GM23338 (cell line): Measurements from ENCODE around the gene ARHGEF16. TPM values are rescaled to one million over a fixed set of nuclear protein-coding genes. Genes with fewer than 3 reads are reported as not detected.

Experiments
- ATAC-seq: fragments of 200-7000 bp; cut with Tn5 transposase; 3 replicates; pipeline ENCODE4 v1.9.1; 2020
- DNase-seq: peaks from one replicate; pipeline ENCODE4 v3.0.0-alpha.2; 2015; ENCODE audit warnings: low spot score
- H2AFZ ChIP-seq: fragments of 200-600 bp; sonication (generic); 2 replicates; pipeline ENCODE4 v1.8.0; 2016; ENCODE audit warnings: antibody characterized with exemption, mild to moderate bottlenecking, moderate library complexity
- H3F3A ChIP-seq: fragments of 200-600 bp; sonication (generic); replicated peaks from 2 replicates; pipeline ENCODE4 v1.8.0; 2017; ENCODE audit warnings: antibody characterized with exemption, mixed run types, low read depth
- H3K27ac ChIP-seq: fragments of 200-600 bp; sonication (generic); 2 replicates; pipeline ENCODE4 v1.6.1; 2016; ENCODE audit warnings: low read depth
- H3K27me3 ChIP-seq: fragments of 200-600 bp; sonication (generic); 2 replicates; pipeline ENCODE4 v1.8.0; 2016; ENCODE audit warnings: mild to moderate bottlenecking, mixed run types, moderate library complexity; ENCODE audit not compliant: insufficient read depth
- H3K36me3 ChIP-seq: fragments of 200-600 bp; sonication (generic); 2 replicates; pipeline ENCODE4 v1.8.0; 2016; ENCODE audit warnings: mild to moderate bottlenecking; ENCODE audit not compliant: insufficient read depth
- H3K4me1 ChIP-seq: fragments of 200-600 bp; sonication (generic); 2 replicates; pipeline ENCODE4 v1.8.0; 2016; ENCODE audit warnings: mild to moderate bottlenecking, moderate library complexity; ENCODE audit not compliant: insufficient read depth
- H3K4me2 ChIP-seq: fragments of 200-600 bp; sonication (generic); 2 replicates; pipeline ENCODE4 v1.7.1; 2017; ENCODE audit warnings: mixed run types
- H3K4me3 ChIP-seq: fragments of 200-600 bp; sonication (generic); 2 replicates; pipeline ENCODE4 v1.6.1; 2016; ENCODE audit warnings: mixed run types
- H3K79me2 ChIP-seq: fragments of 200-600 bp; sonication (generic); replicated peaks from 2 replicates; pipeline ENCODE4 v1.8.0; 2017; ENCODE audit warnings: mild to moderate bottlenecking; ENCODE audit not compliant: insufficient read depth
- H3K9me2 ChIP-seq: fragments of 200-600 bp; sonication (generic); 2 replicates; pipeline ENCODE4 v1.8.0; 2017; ENCODE audit not compliant: insufficient read depth
- H4K20me1 ChIP-seq: fragments of 200-600 bp; sonication (generic); replicated peaks from 2 replicates; pipeline ENCODE4 v1.8.0; 2017; ENCODE audit warnings: mild to moderate bottlenecking; ENCODE audit not compliant: insufficient read depth
- H3K27ac Mint-ChIP-seq: 2 replicates; pipeline ENCODE4 v1.8.0; 2020; ENCODE audit warnings: inconsistent platforms, mild to moderate bottlenecking, moderate library complexity, mixed read lengths
- H3K27me3 Mint-ChIP-seq: 3 replicates; pipeline ENCODE4 v1.8.0; 2022; ENCODE audit warnings: low read depth, mild to moderate bottlenecking, moderate library complexity, mixed read lengths, inconsistent platforms; ENCODE audit not compliant: insufficient read depth, poor library complexity
- H3K36me3 Mint-ChIP-seq: 3 replicates; pipeline ENCODE4 v1.8.0; 2021; ENCODE audit warnings: low read depth, mild to moderate bottlenecking, inconsistent platforms, moderate library complexity, mixed read lengths
- H3K4me1 Mint-ChIP-seq: 3 replicates; pipeline ENCODE4 v1.8.0; 2020; ENCODE audit warnings: mild to moderate bottlenecking, inconsistent platforms, mixed read lengths
- H3K4me3 Mint-ChIP-seq: 3 replicates; pipeline ENCODE4 v1.8.0; 2021; ENCODE audit warnings: moderate library complexity, mild to moderate bottlenecking, inconsistent platforms, mixed read lengths
- H3K9me3 Mint-ChIP-seq: 3 replicates; pipeline ENCODE4 v1.8.0; 2020; ENCODE audit warnings: moderate library complexity, mild to moderate bottlenecking, inconsistent platforms, mixed read lengths
- CREB1 ChIP-seq: fragments of 250-450 bp; sonication (Bioruptor Pico); IDR thresholded peaks from 2 replicates; pipeline ENCODE4 v1.5.0; 2020; ENCODE audit warnings: low read depth, mild to moderate bottlenecking, moderate library complexity
- CTCF ChIP-seq, 2 experiments: fragments of 200-600 bp in 1 of 2; sonication (generic) in 1 of 2; conservative IDR thresholded peaks; 2 replicates each; pipeline versions ENCODE4 v1.5.1 to v1.6.1; 2016 to 2017; ENCODE audit warnings: antibody characterized with exemption in 2 of 2, low read depth in 2 of 2, mild to moderate bottlenecking in 2 of 2, moderate library complexity in 1 of 2
- ETS1 ChIP-seq: IDR thresholded peaks from 2 replicates; pipeline ENCODE4 v1.6.1; 2016; ENCODE audit warnings: antibody characterized with exemption
- EZH2 ChIP-seq: fragments of 200-600 bp; sonication (generic); IDR thresholded peaks from one replicate; pipeline ENCODE4 v1.8.0; 2017; ENCODE audit warnings: antibody characterized with exemption, mild to moderate bottlenecking, low read depth; ENCODE audit not compliant: unreplicated experiment
- EZH2phosphoT487 ChIP-seq: fragments of 200-600 bp; sonication (generic); IDR thresholded peaks from one replicate; pipeline ENCODE4 v1.8.1; 2018; ENCODE audit warnings: antibody characterized with exemption; ENCODE audit not compliant: unreplicated experiment
- JUNB ChIP-seq: IDR thresholded peaks from one replicate; pipeline ENCODE4 v1.6.1; 2016; ENCODE audit warnings: antibody characterized with exemption; ENCODE audit not compliant: unreplicated experiment
- NANOG ChIP-seq: IDR thresholded peaks from 2 replicates; pipeline ENCODE4 v1.6.1; 2016; ENCODE audit warnings: antibody characterized with exemption, borderline replicate concordance
- POLR2AphosphoS5 ChIP-seq: IDR thresholded peaks from 2 replicates; pipeline ENCODE4 v1.6.1; 2016; ENCODE audit warnings: antibody characterized with exemption, low read depth
- STAT1 ChIP-seq: IDR thresholded peaks from one replicate; pipeline ENCODE4 v1.6.1; 2016; ENCODE audit warnings: antibody characterized with exemption; ENCODE audit not compliant: unreplicated experiment
- ZNF114 ChIP-seq: fragments of 250-450 bp; sonication (Bioruptor Pico); IDR thresholded peaks from 2 replicates; pipeline ENCODE4 v1.5.0; 2020; ENCODE audit warnings: mild to moderate bottlenecking, moderate library complexity
- ZNF331 ChIP-seq: fragments of 250-450 bp; sonication (Bioruptor Pico); IDR thresholded peaks from 2 replicates; pipeline ENCODE4 v1.5.0; 2020; ENCODE audit warnings: low read depth, mild to moderate bottlenecking, moderate library complexity
- polyA plus RNA-seq: library from polyadenylated mRNA; unstranded; fragments of >200 nt; fragmentation: Nextera tagmentation; extraction: Ambion mirVana; gene quantifications from 2 replicates; pipeline ENCODE4 v1.2.1, GENCODE V29; 2016
- total RNA-seq: library from RNA; depleted of rRNA; stranded (reverse); fragments of >200 nt; shearing (Covaris generic); gene quantifications from 2 replicates; pipeline ENCODE4 v1.2.3, GENCODE V29; 2014
- TF ChIP-seq, protein P1 (sequence below): fragments of 250-450 bp; sonication (Bioruptor Pico); IDR thresholded peaks from 2 replicates; pipeline ENCODE4 v1.5.0; 2020; ENCODE audit warnings: mild to moderate bottlenecking, moderate library complexity
- TF ChIP-seq, protein P2 (sequence below): IDR thresholded peaks from one replicate; pipeline ENCODE4 v1.6.1; 2018; ENCODE audit warnings: antibody characterized with exemption; ENCODE audit not compliant: unreplicated experiment

ARHGEF16 gene
- total and polyA plus RNA-seq, 2 experiments from 2014 or later, result 12.2 to 29.3 TPM

DNA sequence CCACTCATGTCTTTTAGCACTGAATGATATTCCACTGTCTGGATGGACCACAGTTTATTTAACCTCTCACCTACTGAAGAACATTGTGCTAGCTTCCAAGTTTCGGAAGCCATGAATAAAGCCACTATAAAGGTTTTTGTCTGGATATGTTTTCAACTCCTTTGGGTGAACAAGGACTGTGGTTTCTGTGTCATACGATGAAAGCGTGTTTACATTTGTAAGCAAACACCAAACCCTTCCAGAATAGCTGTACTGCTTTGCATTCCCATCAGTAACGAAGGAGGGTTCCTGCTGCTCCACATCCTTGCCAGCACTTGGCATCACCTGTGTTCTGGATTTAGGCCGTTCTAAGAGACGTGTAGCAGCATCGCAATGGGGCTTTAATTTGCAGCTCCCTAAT is 10.7 kb upstream of the ARHGEF16 start:
- no peak overlapping the region for H3K27ac ChIP-seq
- Mint-ChIP-seq H3K4me3 (no peak overlapping the region), H3K27ac (no peak overlapping the region), H3K36me3 (no peaks in the 10 kb centered on the region), H3K4me1 (peaks cover 10% of the 10 kb centered on the region), H3K27me3 (peaks cover 10% of the 10 kb centered on the region), H3K9me3 (no peaks in the 10 kb centered on the region)
- H3K4me2 ChIP-seq, result no peak overlapping the region
- H3K4me3 ChIP-seq, result no peak overlapping the region
- no peaks in the 10 kb centered on the region for H3K36me3 ChIP-seq
- H4K20me1 ChIP-seq, result no peaks in the 10 kb centered on the region
- no peak for DNase-seq
- H3K9me2 ChIP-seq, result no peaks in the 10 kb centered on the region
- H3K27me3 ChIP-seq, result no peaks in the 10 kb centered on the region
- TF ChIP-seq EZH2phosphoT487 (no peak), ZNF331 (CRISPR knock-in tag) (no peak), CTCF (conservative IDR thresholded peaks at IDR 0.05; ENCODE audit: low read depth in 2 of 2) (no peak), POLR2AphosphoS5 (no peak), EZH2 (no peak), STAT1 (no peak), CREB1 (CRISPR knock-in tag) (no peak), JUNB (no peak), NANOG (no peak), ETS1 (no peak), ZNF114 (CRISPR knock-in tag) (no peak)
- TF ChIP-seq, protein P1, sequence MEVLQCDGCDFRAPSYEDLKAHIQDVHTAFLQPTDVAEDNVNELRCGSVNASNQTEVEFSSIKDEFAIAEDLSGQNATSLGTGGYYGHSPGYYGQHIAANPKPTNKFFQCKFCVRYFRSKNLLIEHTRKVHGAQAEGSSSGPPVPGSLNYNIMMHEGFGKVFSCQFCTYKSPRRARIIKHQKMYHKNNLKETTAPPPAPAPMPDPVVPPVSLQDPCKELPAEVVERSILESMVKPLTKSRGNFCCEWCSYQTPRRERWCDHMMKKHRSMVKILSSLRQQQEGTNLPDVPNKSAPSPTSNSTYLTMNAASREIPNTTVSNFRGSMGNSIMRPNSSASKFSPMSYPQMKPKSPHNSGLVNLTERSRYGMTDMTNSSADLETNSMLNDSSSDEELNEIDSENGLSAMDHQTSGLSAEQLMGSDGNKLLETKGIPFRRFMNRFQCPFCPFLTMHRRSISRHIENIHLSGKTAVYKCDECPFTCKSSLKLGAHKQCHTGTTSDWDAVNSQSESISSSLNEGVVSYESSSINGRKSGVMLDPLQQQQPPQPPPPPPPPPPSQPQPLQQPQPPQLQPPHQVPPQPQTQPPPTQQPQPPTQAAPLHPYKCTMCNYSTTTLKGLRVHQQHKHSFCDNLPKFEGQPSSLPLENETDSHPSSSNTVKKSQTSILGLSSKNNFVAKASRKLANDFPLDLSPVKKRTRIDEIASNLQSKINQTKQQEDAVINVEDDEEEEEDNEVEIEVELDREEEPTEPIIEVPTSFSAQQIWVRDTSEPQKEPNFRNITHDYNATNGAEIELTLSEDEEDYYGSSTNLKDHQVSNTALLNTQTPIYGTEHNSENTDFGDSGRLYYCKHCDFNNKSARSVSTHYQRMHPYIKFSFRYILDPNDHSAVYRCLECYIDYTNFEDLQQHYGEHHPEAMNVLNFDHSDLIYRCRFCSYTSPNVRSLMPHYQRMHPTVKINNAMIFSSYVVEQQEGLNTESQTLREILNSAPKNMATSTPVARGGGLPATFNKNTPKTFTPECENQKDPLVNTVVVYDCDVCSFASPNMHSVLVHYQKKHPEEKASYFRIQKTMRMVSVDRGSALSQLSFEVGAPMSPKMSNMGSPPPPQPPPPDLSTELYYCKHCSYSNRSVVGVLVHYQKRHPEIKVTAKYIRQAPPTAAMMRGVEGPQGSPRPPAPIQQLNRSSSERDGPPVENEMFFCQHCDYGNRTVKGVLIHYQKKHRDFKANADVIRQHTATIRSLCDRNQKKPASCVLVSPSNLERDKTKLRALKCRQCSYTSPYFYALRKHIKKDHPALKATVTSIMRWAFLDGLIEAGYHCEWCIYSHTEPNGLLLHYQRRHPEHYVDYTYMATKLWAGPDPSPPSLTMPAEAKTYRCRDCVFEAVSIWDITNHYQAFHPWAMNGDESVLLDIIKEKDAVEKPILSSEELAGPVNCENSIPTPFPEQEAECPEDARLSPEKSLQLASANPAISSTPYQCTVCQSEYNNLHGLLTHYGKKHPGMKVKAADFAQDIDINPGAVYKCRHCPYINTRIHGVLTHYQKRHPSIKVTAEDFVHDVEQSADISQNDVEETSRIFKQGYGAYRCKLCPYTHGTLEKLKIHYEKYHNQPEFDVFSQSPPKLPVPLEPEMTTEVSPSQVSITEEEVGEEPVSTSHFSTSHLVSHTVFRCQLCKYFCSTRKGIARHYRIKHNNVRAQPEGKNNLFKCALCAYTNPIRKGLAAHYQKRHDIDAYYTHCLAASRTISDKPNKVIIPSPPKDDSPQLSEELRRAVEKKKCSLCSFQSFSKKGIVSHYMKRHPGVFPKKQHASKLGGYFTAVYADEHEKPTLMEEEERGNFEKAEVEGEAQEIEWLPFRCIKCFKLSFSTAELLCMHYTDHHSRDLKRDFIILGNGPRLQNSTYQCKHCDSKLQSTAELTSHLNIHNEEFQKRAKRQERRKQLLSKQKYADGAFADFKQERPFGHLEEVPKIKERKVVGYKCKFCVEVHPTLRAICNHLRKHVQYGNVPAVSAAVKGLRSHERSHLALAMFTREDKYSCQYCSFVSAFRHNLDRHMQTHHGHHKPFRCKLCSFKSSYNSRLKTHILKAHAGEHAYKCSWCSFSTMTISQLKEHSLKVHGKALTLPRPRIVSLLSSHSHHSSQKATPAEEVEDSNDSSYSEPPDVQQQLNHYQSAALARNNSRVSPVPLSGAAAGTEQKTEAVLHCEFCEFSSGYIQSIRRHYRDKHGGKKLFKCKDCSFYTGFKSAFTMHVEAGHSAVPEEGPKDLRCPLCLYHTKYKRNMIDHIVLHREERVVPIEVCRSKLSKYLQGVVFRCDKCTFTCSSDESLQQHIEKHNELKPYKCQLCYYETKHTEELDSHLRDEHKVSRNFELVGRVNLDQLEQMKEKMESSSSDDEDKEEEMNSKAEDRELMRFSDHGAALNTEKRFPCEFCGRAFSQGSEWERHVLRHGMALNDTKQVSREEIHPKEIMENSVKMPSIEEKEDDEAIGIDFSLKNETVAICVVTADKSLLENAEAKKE, result no peak
- TF ChIP-seq, protein P2, sequence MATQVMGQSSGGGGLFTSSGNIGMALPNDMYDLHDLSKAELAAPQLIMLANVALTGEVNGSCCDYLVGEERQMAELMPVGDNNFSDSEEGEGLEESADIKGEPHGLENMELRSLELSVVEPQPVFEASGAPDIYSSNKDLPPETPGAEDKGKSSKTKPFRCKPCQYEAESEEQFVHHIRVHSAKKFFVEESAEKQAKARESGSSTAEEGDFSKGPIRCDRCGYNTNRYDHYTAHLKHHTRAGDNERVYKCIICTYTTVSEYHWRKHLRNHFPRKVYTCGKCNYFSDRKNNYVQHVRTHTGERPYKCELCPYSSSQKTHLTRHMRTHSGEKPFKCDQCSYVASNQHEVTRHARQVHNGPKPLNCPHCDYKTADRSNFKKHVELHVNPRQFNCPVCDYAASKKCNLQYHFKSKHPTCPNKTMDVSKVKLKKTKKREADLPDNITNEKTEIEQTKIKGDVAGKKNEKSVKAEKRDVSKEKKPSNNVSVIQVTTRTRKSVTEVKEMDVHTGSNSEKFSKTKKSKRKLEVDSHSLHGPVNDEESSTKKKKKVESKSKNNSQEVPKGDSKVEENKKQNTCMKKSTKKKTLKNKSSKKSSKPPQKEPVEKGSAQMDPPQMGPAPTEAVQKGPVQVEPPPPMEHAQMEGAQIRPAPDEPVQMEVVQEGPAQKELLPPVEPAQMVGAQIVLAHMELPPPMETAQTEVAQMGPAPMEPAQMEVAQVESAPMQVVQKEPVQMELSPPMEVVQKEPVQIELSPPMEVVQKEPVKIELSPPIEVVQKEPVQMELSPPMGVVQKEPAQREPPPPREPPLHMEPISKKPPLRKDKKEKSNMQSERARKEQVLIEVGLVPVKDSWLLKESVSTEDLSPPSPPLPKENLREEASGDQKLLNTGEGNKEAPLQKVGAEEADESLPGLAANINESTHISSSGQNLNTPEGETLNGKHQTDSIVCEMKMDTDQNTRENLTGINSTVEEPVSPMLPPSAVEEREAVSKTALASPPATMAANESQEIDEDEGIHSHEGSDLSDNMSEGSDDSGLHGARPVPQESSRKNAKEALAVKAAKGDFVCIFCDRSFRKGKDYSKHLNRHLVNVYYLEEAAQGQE, result no peak
- no peaks in the 10 kb centered on the region for H3F3A ChIP-seq
- no peaks in the 10 kb centered on the region for H3K4me1 ChIP-seq
- H2AFZ ChIP-seq, result no peak overlapping the region
- H3K79me2 ChIP-seq, result no peaks in the 10 kb centered on the region
- ATAC-seq, result no peak
